ENCODE measurements around the gene TES. TPM values are rescaled to one million over a fixed set of nuclear protein-coding genes. Genes with fewer than 3 reads are reported as not detected.
"Not testable (repeated sequence)": the region's sequence is repeated elsewhere in the genome, so short reads cannot be mapped to it uniquely, and the experiment has no call there.

Gene TES
- total RNA-seq, 2 donors from 2014 or later, result 18.0 to 23.3 TPM

- DNase-seq (ENCODE audit: low spot score), result no peak
- no peak for TF ChIP-seq CTCF (IDR thresholded peaks at IDR 0.05)
- H3K27ac ChIP-seq, result no peak overlapping the region
- no peaks in the 10 kb centered on the region for H3K9me3 ChIP-seq
- H3K4me1 ChIP-seq, result no peaks in the 10 kb centered on the region
- no peaks in the 10 kb centered on the region for H3K36me3 ChIP-seq
- no peak overlapping the region for H3K4me3 ChIP-seq
- H3K27me3 ChIP-seq, result no peaks in the 10 kb centered on the region
Measured at GRCh38 chr7:116172353-116172752, 38.0 kb upstream of the TES start.

GRCh38 chr7:116173051-116174028 lies 37.0 kb upstream of the TES start:
- TF ChIP-seq CTCF (IDR thresholded peaks at IDR 0.05), result peak; percentile 22 to 67
- Histone ChIP-seq H3K9me3 (no peaks in the 10 kb centered on the region), H3K36me3 (no peaks in the 10 kb centered on the region), H3K4me1 (no peaks in the 10 kb centered on the region), H3K4me3 (no peak overlapping the region), H3K27ac (no peak overlapping the region), H3K27me3 (no peaks in the 10 kb centered on the region)
- DNase-seq (ENCODE audit: low spot score), result no peak

GRCh38 chr7:116175095-116175494 lies 35.2 kb upstream of the TES start:
- not testable (repeated sequence) for H3K4me3 ChIP-seq; H3K4me1 ChIP-seq; H3K27me3 ChIP-seq; H3K36me3 ChIP-seq; DNase-seq (ENCODE audit: low spot score); H3K27ac ChIP-seq; H3K9me3 ChIP-seq

- Histone ChIP-seq H3K9me3 (no peaks in the 10 kb centered on the region), H3K4me3 (no peak overlapping the region), H3K27me3 (no peaks in the 10 kb centered on the region), H3K27ac (no peak overlapping the region), H3K4me1 (no peaks in the 10 kb centered on the region), H3K36me3 (no peaks in the 10 kb centered on the region)
- TF ChIP-seq CTCF (IDR thresholded peaks at IDR 0.05), result no peak
- DNase-seq (ENCODE audit: low spot score), result no peak
Measured at GRCh38 chr7:116176226-116176625, 34.1 kb upstream of the TES start.

GRCh38 chr7:116177009-116177408 lies 33.3 kb upstream of the TES start:
- no peaks in the 10 kb centered on the region for H3K4me1 ChIP-seq
- TF ChIP-seq CTCF (IDR thresholded peaks at IDR 0.05), result no peak
- H3K27me3 ChIP-seq, result no peaks in the 10 kb centered on the region
- DNase-seq (ENCODE audit: low spot score), result no peak
- no peak overlapping the region for H3K4me3 ChIP-seq
- H3K9me3 ChIP-seq, result no peaks in the 10 kb centered on the region
- no peak overlapping the region for H3K27ac ChIP-seq
- H3K36me3 ChIP-seq, result no peaks in the 10 kb centered on the region

- TF ChIP-seq CTCF (IDR thresholded peaks at IDR 0.05), result peak; percentile 16 to 83
- H3K27ac ChIP-seq, result no peak overlapping the region
- no peaks in the 10 kb centered on the region for H3K36me3 ChIP-seq
- H3K4me3 ChIP-seq, result no peak overlapping the region
- no peaks in the 10 kb centered on the region for H3K4me1 ChIP-seq
- H3K9me3 ChIP-seq, result peaks cover 0 to 8% of the 10 kb centered on the region in 2 donors
- H3K27me3 ChIP-seq, result no peaks in the 10 kb centered on the region
- DNase-seq (ENCODE audit: low spot score), result no peak
Measured at GRCh38 chr7:116180302-116180701, 30.0 kb upstream of the TES start.

Data from right atrium auricular region (tissue), 2 donors.